Neural crest cell (in vitro differentiated cells): Measurements from ENCODE around the gene TTC24. TPM values are rescaled to one million over a fixed set of nuclear protein-coding genes. Genes with fewer than 3 reads are reported as not detected.

Experiments used
- DNase-seq: peaks from one replicate; pipeline ENCODE4 v3.0.0; 2021; ENCODE audit warnings: low read depth, mixed read lengths, low spot score
- H3K27ac Mint-ChIP-seq: one replicate; pipeline ENCODE4 v1.8.0; 2021; ENCODE audit warnings: mild to moderate bottlenecking, mixed read lengths; ENCODE audit not compliant: unreplicated experiment
- H3K27me3 Mint-ChIP-seq: 2 replicates; pipeline ENCODE4 v1.8.0; 2021; ENCODE audit warnings: low read depth, mild to moderate bottlenecking, mixed read lengths
- H3K36me3 Mint-ChIP-seq: 2 replicates; pipeline ENCODE4 v1.8.0; 2021; ENCODE audit warnings: low read depth, mild to moderate bottlenecking, mixed read lengths
- H3K4me1 Mint-ChIP-seq: 2 replicates; pipeline ENCODE4 v1.8.0; 2021; ENCODE audit warnings: mixed read lengths
- H3K4me3 Mint-ChIP-seq: one replicate; pipeline ENCODE4 v1.8.0; 2021; ENCODE audit warnings: mild to moderate bottlenecking, mixed read lengths
- H3K9me3 Mint-ChIP-seq: 2 replicates; pipeline ENCODE4 v1.8.0; 2021; ENCODE audit warnings: mixed read lengths
- CTCF ChIP-seq: fragments of 200-600 bp; sonication (generic); conservative IDR thresholded peaks from 2 replicates; pipeline ENCODE4 v1.5.0; 2021; ENCODE audit warnings: antibody characterized with exemption, mild to moderate bottlenecking
- total RNA-seq: library from RNA; stranded (reverse); gene quantifications from 2 replicates; pipeline ENCODE4 v1.2.1, GENCODE V29; 2021

Gene TTC24
- total RNA-seq, 1 donor from 2014 or later, result not detected

GRCh38 chr1:156572663-156573018 lies 6.9 kb upstream of the TTC24 start:
- Mint-ChIP-seq H3K9me3 (no peaks in the 10 kb centered on the region), H3K4me1 (peaks cover 25% of the 10 kb centered on the region)

GRCh38 chr1:156574039-156574633 lies 5.4 kb upstream of the TTC24 start:
- no peak for TF ChIP-seq CTCF
- H3K27ac Mint-ChIP-seq, result no peak overlapping the region

More at GRCh38 chr1:156572663-156573018, 6.9 kb upstream of the TTC24 start:
- no peak for DNase-seq
- no peak for TF ChIP-seq CTCF
- Mint-ChIP-seq H3K27me3 (peaks cover 9% of the 10 kb centered on the region), H3K4me3 (peak overlapping the region; percentile 97), H3K27ac (peak overlapping the region; percentile 96), H3K36me3 (peaks cover 10% of the 10 kb centered on the region)

GRCh38 chr1:156577550-156577949 lies 2.0 kb upstream of the TTC24 start:
- Mint-ChIP-seq H3K27me3 (peaks cover 9% of the 10 kb centered on the region), H3K9me3 (no peaks in the 10 kb centered on the region), H3K36me3 (no peaks in the 10 kb centered on the region), H3K4me1 (peaks cover 17% of the 10 kb centered on the region), H3K27ac (peak overlapping the region; percentile 5), H3K4me3 (no peak overlapping the region)
- TF ChIP-seq CTCF, result no peak
- no peak for DNase-seq

More at GRCh38 chr1:156574039-156574633, 5.4 kb upstream of the TTC24 start:
- no peak for DNase-seq
- Mint-ChIP-seq H3K9me3 (no peaks in the 10 kb centered on the region), H3K4me3 (peak overlapping the region; percentile 7), H3K27me3 (peaks cover 9% of the 10 kb centered on the region), H3K36me3 (peaks cover 5% of the 10 kb centered on the region), H3K4me1 (peaks cover 30% of the 10 kb centered on the region)

- H3K4me1 Mint-ChIP-seq, result peaks cover 12% of the 10 kb centered on the region
Measured at GRCh38 chr1:156578055-156578454, 1.5 kb upstream of the TTC24 start.

GRCh38 chr1:156581661-156582387 lies 2.3 kb downstream of the TTC24 start:
- no peaks in the 10 kb centered on the region for H3K36me3 Mint-ChIP-seq
- H3K27ac Mint-ChIP-seq, result peak overlapping the region; percentile 88
- no peak overlapping the region for H3K4me3 Mint-ChIP-seq
- no peaks in the 10 kb centered on the region for H3K27me3 Mint-ChIP-seq
- peaks cover 15% of the 10 kb centered on the region for H3K4me1 Mint-ChIP-seq
- H3K9me3 Mint-ChIP-seq, result no peaks in the 10 kb centered on the region
- TF ChIP-seq CTCF, result no peak
- no peak for DNase-seq

More at GRCh38 chr1:156578055-156578454, 1.5 kb upstream of the TTC24 start:
- no peak for DNase-seq
- Mint-ChIP-seq H3K27me3 (peaks cover 9% of the 10 kb centered on the region), H3K9me3 (no peaks in the 10 kb centered on the region), H3K36me3 (no peaks in the 10 kb centered on the region), H3K4me3 (no peak overlapping the region), H3K27ac (peak overlapping the region; percentile 5)
- TF ChIP-seq CTCF, result no peak
